Common myeloid progenitor, CD34-positive (primary cell): ENCODE data around the gene LGALS14.
A peak's percentile ranks its signal among the peaks of the same experiment; 100 is the strongest.

ENCODE experiments used
- CTCF ChIA-PET: fragments of 350-600 bp; sonication (Branson Sonifier 250); formaldehyde crosslinking; loops from one replicate; lab custom pipeline; 2021; ENCODE audit warnings: antibody characterized with exemption; lab: Charles Lee
- POLR2A ChIA-PET: fragments of 350-600 bp; sonication (Branson Sonifier 250); formaldehyde crosslinking; loops from one replicate; lab custom pipeline; 2021; ENCODE audit warnings: antibody characterized with exemption; lab: Charles Lee
- DNase-seq, 3 donors: peaks; one replicate each; pipeline versions ENCODE4 v3.0.0 to v3.0.0-alpha.2; 2013
- H3K27ac ChIP-seq, 2 experiments: 1 replicate in 1 of 2; 2 replicates in 1 of 2; pipeline ENCODE4 v1.7.0; 2013; ENCODE audit warnings: inconsistent platforms in 2 of 2, low read length in 2 of 2, mild to moderate bottlenecking in 2 of 2, low read depth in 1 of 2, moderate library complexity in 1 of 2; ENCODE audit not compliant: severe bottlenecking in 2 of 2, insufficient read depth in 1 of 2, poor library complexity in 1 of 2
- H3K27me3 ChIP-seq, 5 experiments: replicated peaks in 2 of 5; 1 replicate in 3 of 5; 2 replicates in 2 of 5; pipeline versions ENCODE4 v1.6.1 to v1.7.0; 2013; ENCODE audit warnings: low read length in 4 of 5, mild to moderate bottlenecking in 2 of 5, moderate library complexity in 2 of 5, inconsistent platforms in 1 of 5; ENCODE audit not compliant: insufficient read depth in 5 of 5, control insufficient read depth in 4 of 5
- H3K36me3 ChIP-seq, 4 experiments: 1 replicate in 2 of 4; 2 replicates in 2 of 4; pipeline versions ENCODE4 v1.6.1 to v1.7.0; 2013; ENCODE audit warnings: low read length in 3 of 4, control low read depth in 1 of 4, mild to moderate bottlenecking in 1 of 4; ENCODE audit not compliant: control insufficient read depth in 4 of 4, insufficient read depth in 4 of 4
- H3K4me1 ChIP-seq, 4 experiments: 1 replicate in 3 of 4; 2 replicates in 1 of 4; pipeline versions ENCODE4 v1.6.1 to v1.7.1; 2013; ENCODE audit warnings: low read length in 3 of 4, mild to moderate bottlenecking in 3 of 4, control low read depth in 1 of 4, inconsistent platforms in 1 of 4, moderate library complexity in 1 of 4; ENCODE audit not compliant: control insufficient read depth in 4 of 4, insufficient read depth in 4 of 4; ENCODE audit errors: control extremely low read depth in 1 of 4
- H3K4me3 ChIP-seq, 7 experiments: 1 replicate in 4 of 7; 2 replicates in 3 of 7; pipeline versions ENCODE4 v1.5.1 to v1.7.0; 2013; ENCODE audit warnings: mild to moderate bottlenecking in 7 of 7, low read length in 6 of 7, moderate library complexity in 6 of 7, inconsistent platforms in 2 of 7, low read depth in 2 of 7, control low read depth in 1 of 7; ENCODE audit not compliant: insufficient read depth in 4 of 7, control insufficient read depth in 1 of 7; ENCODE audit errors: extremely low read depth in 1 of 7
- H3K9me3 ChIP-seq, 5 experiments: 1 replicate in 4 of 5; 2 replicates in 1 of 5; pipeline versions ENCODE4 v1.6.1 to v1.7.1; 2013; ENCODE audit warnings: low read length in 4 of 5, mild to moderate bottlenecking in 2 of 5, inconsistent platforms in 1 of 5, low read depth in 1 of 5, moderate library complexity in 1 of 5; ENCODE audit not compliant: control insufficient read depth in 4 of 5, insufficient read depth in 2 of 5; ENCODE audit errors: control extremely low read depth in 1 of 5
- whole genome bisulfite sequencing: methylation state at CpG from one replicate; pipeline ENCODE4 v1.1.5; 2013; ENCODE audit not compliant: insufficient coverage; 5-methylcytosine and 5-hydroxymethylcytosine counted together

Gene LGALS14

DNA sequence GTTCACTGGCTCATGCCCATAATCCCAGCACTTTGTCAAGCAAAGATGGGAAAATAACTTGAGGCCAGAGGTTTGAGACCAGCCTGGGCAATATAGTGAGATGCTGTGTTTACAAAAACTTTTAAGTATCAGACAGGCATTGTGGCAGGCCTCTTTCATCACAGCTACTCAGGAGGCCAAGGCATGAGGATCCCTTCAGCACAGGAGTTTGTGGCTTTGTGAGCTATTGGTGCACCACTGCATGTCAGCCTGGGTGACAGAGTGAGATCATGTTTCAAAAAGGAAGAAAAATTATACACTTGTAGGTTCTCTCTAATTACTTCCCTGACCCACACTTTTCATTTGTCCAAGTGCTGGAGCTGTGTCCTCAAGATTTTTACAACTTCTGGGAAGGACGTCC, 11.5 kb upstream of the LGALS14 start:
- ChIA-PET CTCF (interaction anchor here (1.4 kb wide), 1 partner anchor 8 kb away, joined by 3 read pairs; no protein-coding TSS in a partner anchor), POLR2A (no interaction called here)
- H3K4me1 ChIP-seq, result peaks cover 0 to 15% (median 6%) of the 10 kb centered on the region in 4 experiments
- whole genome bisulfite sequencing, result 88% methylated on average over 1 of the region's 1 CpG
- DNase-seq, result peak in 2 of 3 donors; percentile 21 to 43
- no peak overlapping the region for H3K27ac ChIP-seq
- H3K4me3 ChIP-seq, result no peak overlapping the region
- peaks cover 0 to 6% (median 0%) of the 10 kb centered on the region in 5 experiments for H3K27me3 ChIP-seq
- peaks cover 0 to 8% (median 0%) of the 10 kb centered on the region in 5 experiments for H3K9me3 ChIP-seq
- no peaks in the 10 kb centered on the region for H3K36me3 ChIP-seq

DNA sequence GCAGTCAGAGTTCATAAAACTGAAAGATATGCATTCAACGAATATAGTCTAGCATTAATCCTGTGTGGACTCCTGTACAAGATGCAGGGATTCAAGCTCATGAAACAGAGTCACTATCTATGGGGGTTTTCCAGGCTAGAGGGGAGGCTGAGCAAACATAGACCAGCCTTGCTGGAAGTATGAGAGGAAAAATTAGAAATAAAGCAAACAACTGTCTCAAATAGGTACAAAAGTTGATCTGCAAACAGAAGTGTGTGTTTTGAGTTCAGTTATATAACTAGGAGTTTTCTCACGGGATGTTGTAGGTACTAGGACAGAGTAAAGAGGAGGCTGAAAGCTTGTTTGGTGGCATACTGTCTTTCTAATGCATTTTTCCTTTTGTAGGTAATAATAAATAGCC, 8.5 kb upstream of the LGALS14 start:
- WGBS, result 87% methylated on average over 2 of the region's 2 CpGs

DNA sequence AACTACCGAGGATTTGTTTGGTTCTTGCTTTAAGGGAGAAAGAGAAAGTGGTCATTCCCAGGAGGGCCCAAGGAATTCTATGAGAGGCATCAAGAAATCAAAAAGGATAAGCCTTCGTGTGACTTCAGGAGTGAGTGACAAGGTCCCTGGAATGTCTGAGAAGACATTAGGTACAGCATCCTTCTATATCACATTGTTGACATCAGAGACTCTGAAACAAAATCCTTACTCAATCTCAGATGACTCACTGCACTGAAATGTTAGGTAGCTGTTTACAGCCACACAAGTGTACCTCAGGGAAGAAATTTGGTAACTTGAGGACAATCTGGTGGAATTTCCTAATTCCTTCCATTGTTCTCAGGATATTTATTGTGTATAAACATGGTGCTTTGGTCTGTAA, 7.9 kb upstream of the LGALS14 start:
- WGBS, result 100% methylated on average over 1 of the region's 2 CpGs
- CTCF ChIA-PET, result no interaction called here
- H3K9me3 ChIP-seq, result no peaks in the 10 kb centered on the region

More for the DNA sequence above, 8.5 kb upstream of the LGALS14 start:
- peaks cover 0 to 21% (median 6%) of the 10 kb centered on the region in 4 experiments for H3K4me1 ChIP-seq
- H3K36me3 ChIP-seq, result no peaks in the 10 kb centered on the region
- no peak overlapping the region for H3K4me3 ChIP-seq
- H3K9me3 ChIP-seq, result no peaks in the 10 kb centered on the region
- H3K27me3 ChIP-seq, result peaks cover 0 to 6% (median 0%) of the 10 kb centered on the region in 5 experiments
- no peak for DNase-seq
- H3K27ac ChIP-seq, result no peak overlapping the region
- POLR2A ChIA-PET, result no interaction called here
- CTCF ChIA-PET, result no interaction called here

DNA sequence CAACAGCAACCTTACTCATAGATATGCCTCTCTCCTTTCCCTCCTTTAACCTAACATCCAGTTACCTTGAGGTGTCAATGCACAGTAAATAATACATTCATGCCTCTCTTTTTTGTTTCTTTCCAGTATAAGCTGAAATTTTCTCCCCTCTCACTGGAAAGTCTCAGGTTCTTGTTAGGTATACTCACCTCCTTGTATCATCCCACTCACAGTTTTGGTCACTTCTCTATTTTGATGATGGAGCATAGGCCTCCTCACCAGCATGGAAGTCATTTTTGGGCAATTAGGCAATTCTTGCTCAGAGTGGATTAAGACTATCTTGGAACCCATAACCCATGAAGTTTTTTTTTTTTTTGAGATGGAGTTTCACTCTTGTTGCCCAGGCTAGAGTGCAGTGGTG, 5.7 kb upstream of the LGALS14 start:
- no peak for DNase-seq
- ChIA-PET POLR2A (no interaction called here), CTCF (no interaction called here)
- Histone ChIP-seq H3K27me3 (peaks cover 0 to 5% (median 0%) of the 10 kb centered on the region in 5 experiments), H3K4me3 (no peak overlapping the region), H3K9me3 (no peaks in the 10 kb centered on the region), H3K4me1 (peaks cover 0 to 6% (median 0%) of the 10 kb centered on the region in 4 experiments), H3K27ac (no peak overlapping the region), H3K36me3 (no peaks in the 10 kb centered on the region)

More for the DNA sequence above, 7.9 kb upstream of the LGALS14 start:
- no peak overlapping the region for H3K27ac ChIP-seq
- peaks cover 0 to 21% (median 6%) of the 10 kb centered on the region in 4 experiments for H3K4me1 ChIP-seq
- no peak for DNase-seq
- peaks cover 0 to 6% (median 0%) of the 10 kb centered on the region in 5 experiments for H3K27me3 ChIP-seq
- POLR2A ChIA-PET, result no interaction called here
- H3K36me3 ChIP-seq, result no peaks in the 10 kb centered on the region
- no peak overlapping the region for H3K4me3 ChIP-seq

DNA sequence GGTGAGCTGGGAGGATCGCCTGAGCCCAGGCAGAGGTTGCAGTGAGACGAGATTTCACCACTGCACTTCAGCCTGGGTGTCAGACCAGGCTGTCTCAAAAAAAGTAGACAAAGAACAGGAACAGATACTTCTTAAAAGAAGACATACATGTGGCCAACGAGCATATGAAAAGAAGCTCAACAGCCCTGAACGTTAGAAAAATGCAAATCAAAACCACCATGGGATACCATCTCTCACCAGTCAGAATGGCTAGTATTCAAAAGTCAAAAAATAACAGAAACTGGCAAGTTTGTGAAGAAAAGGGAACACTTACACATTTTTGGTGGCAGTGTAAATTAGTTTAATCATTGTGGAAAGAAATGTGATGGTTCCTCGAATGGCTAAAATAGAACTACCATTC, 3.0 kb upstream of the LGALS14 start:
- ChIA-PET POLR2A (no interaction called here), CTCF (interaction anchor here (1.2 kb wide), 1 partner anchor 8 kb away, joined by 3 read pairs; no protein-coding TSS in a partner anchor)

DNA sequence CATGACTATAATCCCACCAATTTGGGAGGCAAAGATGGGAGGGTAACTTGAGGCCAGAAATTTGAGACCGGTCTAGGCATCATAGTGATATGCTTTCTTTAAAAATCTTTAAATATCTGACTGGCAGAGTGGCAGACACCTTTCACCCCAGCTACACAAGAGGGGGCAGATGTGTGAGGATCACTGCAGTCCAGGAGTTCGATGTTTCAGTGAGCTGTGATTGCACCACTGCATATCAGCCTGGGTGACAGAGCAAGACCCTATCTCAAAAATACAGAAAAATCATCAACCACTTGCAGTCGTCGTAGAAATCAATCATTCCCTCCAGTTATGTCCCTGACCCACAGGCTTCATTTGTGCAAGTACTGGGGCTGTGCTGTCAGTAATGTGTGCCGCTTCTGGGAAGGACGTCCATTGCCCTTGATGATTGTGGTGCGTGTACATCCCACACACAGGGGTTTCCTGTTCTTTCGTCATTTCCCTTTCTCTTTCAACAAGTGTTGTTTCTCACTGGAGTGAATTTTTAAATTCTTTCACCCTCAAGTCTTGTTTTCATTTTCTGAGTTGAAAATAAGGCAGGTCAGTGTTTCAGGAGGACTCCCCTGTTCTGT, 1.4 kb downstream of the LGALS14 start:
- Histone ChIP-seq H3K9me3 (no peaks in the 10 kb centered on the region), H3K4me3 (no peak overlapping the region), H3K36me3 (no peaks in the 10 kb centered on the region), H3K27me3 (no peaks in the 10 kb centered on the region), H3K27ac (no peak overlapping the region), H3K4me1 (peaks cover 0 to 2% (median 1%) of the 10 kb centered on the region in 4 experiments)
- ChIA-PET POLR2A (no interaction called here), CTCF (no interaction called here)
- 63% methylated on average over 7 of the region's 8 CpGs for WGBS
- peak in 2 of 3 donors; percentile 24 to 51 for DNase-seq

More for the DNA sequence above, 3.0 kb upstream of the LGALS14 start:
- Histone ChIP-seq H3K9me3 (no peaks in the 10 kb centered on the region), H3K4me1 (peaks cover 0 to 8% (median 1%) of the 10 kb centered on the region in 4 experiments), H3K4me3 (no peak overlapping the region), H3K27me3 (peaks cover 0 to 2% (median 0%) of the 10 kb centered on the region in 5 experiments), H3K36me3 (no peaks in the 10 kb centered on the region), H3K27ac (no peak overlapping the region)
- 82% methylated on average over 2 of the region's 5 CpGs for WGBS
- DNase-seq, result no peak

DNA sequence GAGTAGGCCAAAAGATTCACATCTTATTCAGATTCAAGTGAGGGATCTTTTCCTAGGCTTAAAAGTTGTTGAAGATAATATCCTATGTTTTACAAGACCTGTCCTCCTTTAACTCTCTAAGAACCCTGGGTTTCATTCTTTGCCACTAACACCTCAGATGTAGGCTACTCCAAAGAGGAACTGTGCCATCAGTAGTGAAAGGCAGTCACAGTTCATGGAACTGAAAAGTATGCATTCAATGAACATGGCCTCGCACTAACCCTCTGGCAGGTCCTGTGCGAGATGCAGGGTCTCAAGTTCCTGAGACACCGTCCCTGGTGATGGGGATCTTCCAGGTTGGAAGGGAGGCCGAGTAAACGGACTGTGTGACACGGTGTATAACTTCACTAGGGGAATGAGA, 4.3 kb downstream of the LGALS14 start:
- no peak overlapping the region for H3K27ac ChIP-seq
- no peaks in the 10 kb centered on the region for H3K9me3 ChIP-seq
- H3K27me3 ChIP-seq, result peaks cover 0 to 3% (median 0%) of the 10 kb centered on the region in 5 experiments
- peaks cover 0 to 2% (median 1%) of the 10 kb centered on the region in 4 experiments for H3K4me1 ChIP-seq
- H3K36me3 ChIP-seq, result no peaks in the 10 kb centered on the region
- ChIA-PET POLR2A (no interaction called here), CTCF (no interaction called here)
- no peak for DNase-seq
- H3K4me3 ChIP-seq, result no peak overlapping the region
- 100% methylated on average over 6 of the region's 6 CpGs for WGBS
